A549 (cell line): ENCODE measurements around the gene SPATA45. TPM values are rescaled to one million over a fixed set of nuclear protein-coding genes. Genes with fewer than 3 reads are reported as not detected.

ENCODE experiments used
- ATAC-seq, 2 experiments: fragments of 200-7000 bp in 1 of 2; fragments of >200 bp in 1 of 2; cut with Nextera tagmentation in 1 of 2; cut with Tn5 transposase in 1 of 2; 3 replicates each; pipeline versions ENCODE4 v1.8.0 to v1.9.1; 2018 to 2020; ENCODE audit warnings: mild to moderate bottlenecking in 1 of 2, moderate library complexity in 1 of 2
- CTCF ChIA-PET: fragments of 300-600 bp; sonication (Branson Sonifier 250); formaldehyde crosslinking; extraction: SDS; loops from one replicate; lab custom pipeline; 2021; ENCODE audit warnings: antibody characterized with exemption, inconsistent platforms; lab: Yijun Ruan, JAX
- POLR2A ChIA-PET: fragments of 350-600 bp; formaldehyde crosslinking; extraction: SDS; loops from one replicate; lab custom pipeline; 2021; ENCODE audit warnings: antibody characterized with exemption, inconsistent platforms; lab: Yijun Ruan, JAX
- DNase-seq, 2 experiments: peaks; one replicate each; pipeline versions ENCODE4 v3.0.0 to v3.0.0-alpha.2; 2011 to 2016; ENCODE audit warnings: low read depth in 1 of 2, low spot score in 1 of 2
- FAIRE-seq: peaks from 2 replicates; lab custom pipeline; 2011; peaks lifted over from hg19 to GRCh38; lab: Jason Lieb, UNC
- H3K27ac ChIP-seq, 2 experiments: fragments of >200 bp; sonication (Bioruptor Twin); formaldehyde crosslinking; 3 replicates each; pipeline ENCODE4 v1.5.1; 2016 to 2017
- H3K4me1 ChIP-seq: fragments of >200 bp; sonication (Bioruptor Twin); formaldehyde crosslinking; 3 replicates; pipeline ENCODE4 v1.6.1; 2016
- H3K4me2 ChIP-seq: fragments of >200 bp; sonication (Bioruptor Twin); formaldehyde crosslinking; 3 replicates; pipeline ENCODE4 v1.6.1; 2016
- H3K4me3 ChIP-seq: fragments of >200 bp; sonication (Bioruptor Twin); formaldehyde crosslinking; 3 replicates; pipeline ENCODE4 v1.5.1; 2016
- H3K9me3 ChIP-seq: fragments of >200 bp; sonication (Bioruptor Twin); formaldehyde crosslinking; 3 replicates; pipeline ENCODE4 v1.6.1; 2016
- BHLHE40 ChIP-seq: IDR thresholded peaks from 2 replicates; pipeline ENCODE4 v1.6.1; 2012; ENCODE audit warnings: low read depth, low read length, inconsistent platforms
- CBX2 ChIP-seq: fragments of 200-600 bp; sonication (generic); IDR thresholded peaks from 2 replicates; pipeline ENCODE4 v1.6.1; 2016; ENCODE audit warnings: low read depth, mild to moderate bottlenecking, borderline replicate concordance
- CTCF ChIP-seq: fragments of >200 bp; sonication (Bioruptor Twin); formaldehyde crosslinking; IDR thresholded peaks from 3 replicates; pipeline ENCODE4 v1.5.1; 2016
- EP300 ChIP-seq, 2 experiments: fragments of >200 bp; sonication (Bioruptor Twin); formaldehyde crosslinking; IDR thresholded peaks; 2 replicates in 1 of 2; 3 replicates in 1 of 2; pipeline ENCODE4 v1.6.1; 2016 to 2017
- GATA3 ChIP-seq: IDR thresholded peaks from 2 replicates; pipeline ENCODE4 v1.6.1; 2012; ENCODE audit warnings: borderline replicate concordance
- HEYL ChIP-seq: fragments of 250-450 bp; sonication (Bioruptor Pico); IDR thresholded peaks from 2 replicates; pipeline ENCODE4 v1.8.0; 2021; ENCODE audit warnings: mild to moderate bottlenecking, moderate library complexity
- HOXB5 ChIP-seq: fragments of 250-450 bp; sonication (Bioruptor Pico); IDR thresholded peaks from 2 replicates; pipeline ENCODE4 v1.5.0; 2020; ENCODE audit warnings: mild to moderate bottlenecking, moderate library complexity
- MAFK ChIP-seq: fragments of 450-650 bp; IDR thresholded peaks from 2 replicates; pipeline ENCODE4 v1.6.1; 2014; ENCODE audit not compliant: partially characterized antibody
- NFE2L2 ChIP-seq: fragments of 150-350 bp; conservative IDR thresholded peaks from 2 replicates; pipeline ENCODE4 v1.6.1; 2014; ENCODE audit warnings: low read length
- NPAS2 ChIP-seq: fragments of 250-450 bp; sonication (Bioruptor Pico); IDR thresholded peaks from 2 replicates; pipeline ENCODE4 v1.8.0; 2022; ENCODE audit warnings: mild to moderate bottlenecking, moderate library complexity, borderline replicate concordance
- NR3C1 ChIP-seq: fragments of >200 bp; sonication (Bioruptor Twin); formaldehyde crosslinking; IDR thresholded peaks from 3 replicates; pipeline ENCODE4 v1.6.1; 2017
- POLR2AphosphoS2 ChIP-seq: conservative IDR thresholded peaks from 2 replicates; pipeline ENCODE4 v1.6.1; 2012; ENCODE audit warnings: low read length, improper control_type of control experiment, inconsistent platforms
- RAD21 ChIP-seq, 2 experiments: fragments of >200 bp in 1 of 2; sonication (Bioruptor Twin) in 1 of 2; formaldehyde crosslinking in 1 of 2; IDR thresholded peaks in 1 of 2; conservative IDR thresholded peaks in 1 of 2; 2 replicates in 1 of 2; 3 replicates in 1 of 2; pipeline ENCODE4 v1.6.1; 2012 to 2018; ENCODE audit warnings: inconsistent platforms in 1 of 2
- RFX5 ChIP-seq: fragments of 450-650 bp; IDR thresholded peaks from 2 replicates; pipeline ENCODE4 v1.7.1; 2014; ENCODE audit warnings: antibody characterized with exemption, mild to moderate bottlenecking, moderate library complexity
- RNF2 ChIP-seq: fragments of 200-600 bp; sonication (generic); IDR thresholded peaks from 2 replicates; pipeline ENCODE4 v1.6.1; 2016; ENCODE audit warnings: low read depth, mild to moderate bottlenecking, antibody characterized with exemption, moderate library complexity, borderline replicate concordance
- SMC3 ChIP-seq: fragments of >200 bp; sonication (Bioruptor Twin); formaldehyde crosslinking; IDR thresholded peaks from 3 replicates; pipeline ENCODE4 v1.6.1; 2018; ENCODE audit warnings: inconsistent platforms
- TFCP2L1 ChIP-seq: fragments of 250-450 bp; sonication (Bioruptor Pico); IDR thresholded peaks from 2 replicates; pipeline ENCODE4 v1.5.0; 2021; ENCODE audit warnings: mild to moderate bottlenecking
- TP53 ChIP-seq: fragments of 250-450 bp; sonication (Bioruptor Pico); IDR thresholded peaks from 2 replicates; pipeline ENCODE4 v1.5.0; 2021; ENCODE audit warnings: mild to moderate bottlenecking, moderate library complexity
- ZFP36 ChIP-seq: fragments of 450-650 bp; IDR thresholded peaks from 2 replicates; pipeline ENCODE4 v1.6.1; 2014; ENCODE audit warnings: borderline replicate concordance; ENCODE audit not compliant: partially characterized antibody
- WGBS: methylation state at CpG from one replicate; pipeline ENCODE4 v1.1.6; 2017; ENCODE audit errors: missing lambda C conversion rate; 5-methylcytosine and 5-hydroxymethylcytosine counted together
- polyA plus RNA-seq, 4 experiments: library from polyadenylated mRNA; depleted of rRNA in 3 of 4; stranded (reverse); fragments of >200 nt; fragmentation: RNase III in 1 of 4; extraction: RNeasy Plus Mini Kit Qiagen cat#74134 plus additional on column Dnase treatment in 1 of 4; gene quantifications; 2 replicates in 3 of 4; 3 replicates in 1 of 4; pipeline ENCODE4 v1.2.3, GENCODE V29; 2011 to 2017

SPATA45 gene
- polyA plus RNA-seq, 2 of the 4 experiments (the other 2 are of a cell fraction): 0.18 TPM; not detected in 1

- ChIA-PET POLR2A (interaction anchor here (0.6 to 1.0 kb wide), 2 partner anchors 43 to 188 kb away, joined by 3 to 4 read pairs; partner anchors contain the start of gene FLVCR1), CTCF (interaction anchor here (0.8 to 1.5 kb wide), 13 partner anchors 9 to 181 kb away, joined by 3 to 9 read pairs (median 3); no protein-coding TSS in a partner anchor)
These were observed 32.7 kb downstream of the SPATA45 start for GRCh38 chr1:212814537-212815334.

GRCh38 chr1:212805767-212806166 is 41.7 kb downstream of the SPATA45 start:
- TF ChIP-seq NFE2L2 (no peak), TFCP2L1 (CRISPR knock-in tag) (no peak), MAFK (no peak), RFX5 (no peak), CBX2 (no peak), GATA3 (no peak), NPAS2 (CRISPR knock-in tag) (no peak), BHLHE40 (no peak), HEYL (CRISPR knock-in tag) (no peak), TP53 (CRISPR knock-in tag) (no peak), ZFP36 (no peak)
- ChIA-PET CTCF (interaction anchor here (0.6 to 2.0 kb wide), 4 partner anchors 9 to 189 kb away, joined by 3 to 7 read pairs (median 5); no protein-coding TSS in a partner anchor), POLR2A (interaction anchor here (0.6 kb wide), 1 partner anchor 52 kb away, joined by 4 read pairs; no protein-coding TSS in a partner anchor)
- WGBS: 90% methylated on average over 3 of the region's 3 CpGs
- no peak for ATAC-seq
- Histone ChIP-seq H3K27ac (no peak overlapping the region), H3K9me3 (no peaks in the 10 kb centered on the region), H3K4me3 (no peak overlapping the region), H3K4me1 (no peaks in the 10 kb centered on the region), H3K4me2 (no peak overlapping the region)
- no peak for DNase-seq
- FAIRE-seq: no peak

More at GRCh38 chr1:212814537-212815334, 32.7 kb downstream of the SPATA45 start:
- H3K4me1 ChIP-seq: peaks cover 42% of the 10 kb centered on the region
- H3K9me3 ChIP-seq: no peaks in the 10 kb centered on the region
- no peak overlapping the region for H3K4me3 ChIP-seq
- peak overlapping the region in 1 of 2 experiments; percentile 49; a peak in 3 of 6 replicates for H3K27ac ChIP-seq
- TF ChIP-seq RAD21 (conservative IDR thresholded peaks at IDR 0.05 in 1 of 2, IDR thresholded peaks at IDR 0.05 in 1 of 2) (peak; percentile 60 to 63), SMC3 (peak; percentile 75), CTCF (peak; percentile 57), RNF2 (no peak)
- peak in 1 of 2 experiments; percentile 38 for DNase-seq
- ATAC-seq: 0 out of 6 replicates have a peak, but pooled peaks of 1 of the 2 experiments have one; percentile 34
- H3K4me2 ChIP-seq: no peak overlapping the region
- no peak for FAIRE-seq
- WGBS: 58% methylated on average over 5 of the region's 5 CpGs

GRCh38 chr1:212797681-212798080 is 49.8 kb downstream of the SPATA45 start:
- no peak overlapping the region for H3K4me2 ChIP-seq
- no peak for ATAC-seq
- ChIA-PET POLR2A (interaction anchor here (0.8 kb wide), 1 partner anchor 763 kb away, joined by 4 read pairs; no protein-coding TSS in a partner anchor), CTCF (interaction anchor here (2.7 kb wide), 1 partner anchor 133 kb away, joined by 8 read pairs; no protein-coding TSS in a partner anchor)
- 84% methylated on average over 3 of the region's 3 CpGs for WGBS
- H3K4me1 ChIP-seq: peaks cover 10% of the 10 kb centered on the region
- no peak overlapping the region for H3K27ac ChIP-seq
- DNase-seq: no peak
- no peak for TF ChIP-seq TFCP2L1 (CRISPR knock-in tag)
- no peak for TF ChIP-seq HOXB5
- TF ChIP-seq POLR2AphosphoS2: no peak
- TF ChIP-seq NR3C1: no peak
- no peak for TF ChIP-seq EP300 (IDR thresholded peaks at IDR 0.05)
- TF ChIP-seq, all 56 proteins: peak for 0
- H3K9me3 ChIP-seq: no peaks in the 10 kb centered on the region
- no peak overlapping the region for H3K4me3 ChIP-seq
- no peak for FAIRE-seq
